OCI-LY7 (cell line): Measurements from ENCODE around the gene KPNA4. TPM values are rescaled to one million over a fixed set of nuclear protein-coding genes. Genes with fewer than 3 reads are reported as not detected.

Source experiments
- BruUV-seq: library from RNA; stranded (reverse); fragments of 400-500 nt; replicated peaks from 2 replicates; lab custom pipeline; 2021; lab: Mats Ljungman, UMichigan
- CTCF ChIA-PET: fragments of 300-600 bp; sonication (Branson Sonifier 250); formaldehyde crosslinking; loops from one replicate; lab custom pipeline; 2022; ENCODE audit warnings: antibody characterized with exemption; ENCODE audit not compliant: unreplicated experiment; lab: Charles Lee
- POLR2A ChIA-PET: fragments of 300-600 bp; sonication (Branson Sonifier 250); formaldehyde crosslinking; loops from one replicate; lab custom pipeline; 2022; ENCODE audit warnings: antibody characterized with exemption; lab: Charles Lee
- DNase-seq: peaks from one replicate; pipeline ENCODE4 v3.0.0-alpha.2; 2015; ENCODE audit warnings: low spot score
- H2AFZ ChIP-seq: fragments of 200-600 bp; sonication (generic), shearing (Covaris generic); 2 replicates; pipeline ENCODE4 v1.6.1; 2014; ENCODE audit warnings: mild to moderate bottlenecking, antibody characterized with exemption, low read length, moderate library complexity
- H3K27ac ChIP-seq: fragments of 200-600 bp; sonication (generic); 2 replicates; pipeline ENCODE4 v1.5.1; 2014; ENCODE audit warnings: mixed run types, low read depth, mild to moderate bottlenecking, moderate library complexity, low read length, inconsistent platforms; ENCODE audit not compliant: poor library complexity, severe bottlenecking
- H3K36me3 ChIP-seq: fragments of 200-600 bp; sonication (generic); 2 replicates; pipeline ENCODE4 v1.6.1; 2014; ENCODE audit warnings: mild to moderate bottlenecking, antibody characterized with exemption, low read length, moderate library complexity, mixed read lengths; ENCODE audit not compliant: insufficient read depth
- H3K4me1 ChIP-seq: fragments of 200-600 bp; sonication (generic); 2 replicates; pipeline ENCODE4 v1.5.1; 2014; ENCODE audit warnings: mild to moderate bottlenecking, low read length; ENCODE audit not compliant: insufficient read depth, poor library complexity, severe bottlenecking
- H3K4me2 ChIP-seq: fragments of 200-600 bp; sonication (generic); 2 replicates; pipeline ENCODE4 v1.6.1; 2014; ENCODE audit warnings: mild to moderate bottlenecking, low read length
- H3K4me3 ChIP-seq: fragments of 200-600 bp; sonication (generic); 2 replicates; pipeline ENCODE4 v1.5.1; 2014; ENCODE audit warnings: mild to moderate bottlenecking, low read depth, low read length; ENCODE audit not compliant: poor library complexity, severe bottlenecking
- H3K79me2 ChIP-seq: fragments of 200-600 bp; sonication (generic); 2 replicates; pipeline ENCODE4 v1.6.1; 2016; ENCODE audit warnings: low read depth, mild to moderate bottlenecking, low read length, moderate library complexity, mixed read lengths; ENCODE audit not compliant: insufficient read depth
- H3K9me2 ChIP-seq: fragments of 200-600 bp; sonication (generic); 2 replicates; pipeline ENCODE4 v1.6.1; 2016; ENCODE audit warnings: mild to moderate bottlenecking, low read length, mixed read lengths; ENCODE audit not compliant: insufficient read depth
- H3K9me3 ChIP-seq: fragments of 200-600 bp; sonication (generic); 2 replicates; pipeline ENCODE4 v1.6.1; 2014; ENCODE audit warnings: mild to moderate bottlenecking, mixed run types, low read length, mixed read lengths
- H4K20me1 ChIP-seq: fragments of 200-600 bp; sonication (generic); 2 replicates; pipeline ENCODE4 v1.6.1; 2014; ENCODE audit warnings: mild to moderate bottlenecking, antibody characterized with exemption, low read length, moderate library complexity, mixed read lengths; ENCODE audit not compliant: insufficient read depth
- EZH2phosphoT487 ChIP-seq: fragments of 200-600 bp; sonication (generic); IDR thresholded peaks from 2 replicates; pipeline ENCODE4 v1.6.1; 2018; ENCODE audit warnings: low read depth, borderline replicate concordance, mild to moderate bottlenecking, mixed run types, antibody characterized with exemption, low read length, moderate library complexity, mixed read lengths
- intact Hi-C: fragments of 100-400 bp; cut with micrococcal nuclease; formaldehyde crosslinking; loops from one replicate; pipeline ENCODE4 v1.10.0; 2022; ENCODE audit not compliant: unreplicated experiment
- total RNA-seq, 2 experiments: library from RNA; depleted of rRNA in 1 of 2; stranded (reverse); fragments of >200 nt in 1 of 2; shearing (Covaris generic) in 1 of 2; gene quantifications; 2 replicates each; pipeline ENCODE4 v1.2.3, GENCODE V29; 2014 to 2022
- TF ChIP-seq, protein P1 (sequence below): fragments of 200-600 bp; sonication (generic); conservative IDR thresholded peaks from 2 replicates; pipeline ENCODE4 v1.5.1; 2014; ENCODE audit warnings: mild to moderate bottlenecking, antibody characterized with exemption, low read length, moderate library complexity, mixed read lengths

Gene KPNA4
- total RNA-seq, 2 experiments from 2014 or later = 15.7 to 46.3 TPM

DNA sequence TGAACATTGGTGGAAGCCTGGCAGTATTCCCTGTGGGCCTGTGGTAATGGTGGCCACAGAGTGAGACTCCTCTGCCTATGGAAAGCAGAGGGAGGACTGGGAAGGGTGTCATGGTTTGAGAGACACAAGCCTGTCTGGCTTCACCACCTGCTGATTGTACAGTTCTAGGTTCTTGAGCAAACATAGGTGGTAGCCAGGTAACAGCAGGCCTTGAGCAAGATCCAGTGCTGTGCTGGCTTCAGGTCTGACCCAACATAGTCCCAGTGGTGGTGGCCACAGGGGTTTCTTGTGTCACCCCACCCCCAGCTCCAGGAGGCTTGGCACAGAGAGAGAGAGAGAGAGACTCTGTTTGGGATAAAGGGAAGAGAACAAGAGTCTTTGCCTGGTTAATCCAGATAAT lies 22.7 kb upstream of the KPNA4 start:
- H3K4me2 ChIP-seq = no peak overlapping the region
- ChIA-PET POLR2A (no interaction called here), CTCF (no interaction called here)
- no peaks in the 10 kb centered on the region for H3K4me1 ChIP-seq
- no peaks in the 10 kb centered on the region for H3K79me2 ChIP-seq
- no peaks in the 10 kb centered on the region for H3K9me3 ChIP-seq
- no peak overlapping the region for H3K4me3 ChIP-seq
- no peaks in the 10 kb centered on the region; the same call in 1 of the 2 replicates for H3K9me2 ChIP-seq
- no peak overlapping the region for H2AFZ ChIP-seq
- no TSS peak for BruUV-seq
- H3K36me3 ChIP-seq = no peaks in the 10 kb centered on the region
- TF ChIP-seq EZH2phosphoT487 = no peak
- no peak for DNase-seq
- no peak overlapping the region for H3K27ac ChIP-seq
- intact Hi-C loops = no loop called here
- no peaks in the 10 kb centered on the region for H4K20me1 ChIP-seq

DNA sequence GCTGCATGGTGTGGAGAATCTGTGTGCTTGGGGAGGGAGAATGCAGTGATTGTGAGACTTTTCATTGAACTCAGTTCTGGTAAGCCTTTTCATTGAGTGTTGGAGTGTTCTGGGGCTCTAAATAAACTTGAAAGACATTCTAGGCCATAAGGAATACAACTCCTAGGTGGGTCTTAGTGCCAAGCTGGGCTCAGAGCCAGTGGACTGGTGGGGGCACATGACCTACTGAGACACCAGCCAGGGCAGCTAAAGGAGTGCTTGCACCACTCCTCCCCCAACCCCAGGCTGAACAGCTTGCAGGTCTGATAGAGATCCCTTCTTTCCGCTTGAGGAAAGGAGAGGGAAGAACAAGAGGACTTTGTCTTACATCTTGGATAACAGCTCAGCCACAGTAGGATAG lies 21.7 kb upstream of the KPNA4 start:
- Histone ChIP-seq H3K4me3 (no peak overlapping the region), H3K4me2 (no peak overlapping the region), H3K9me2 (no peaks in the 10 kb centered on the region; the same call in 1 of the 2 replicates), H3K79me2 (no peaks in the 10 kb centered on the region), H3K27ac (no peak overlapping the region), H3K4me1 (no peaks in the 10 kb centered on the region), H4K20me1 (no peaks in the 10 kb centered on the region), H3K9me3 (no peaks in the 10 kb centered on the region), H2AFZ (no peak overlapping the region), H3K36me3 (no peaks in the 10 kb centered on the region)
- intact Hi-C loops = no loop called here
- POLR2A ChIA-PET = no interaction called here
- no TSS peak for BruUV-seq
- no peak for DNase-seq
- CTCF ChIA-PET = no interaction called here
- TF ChIP-seq, protein P1, sequence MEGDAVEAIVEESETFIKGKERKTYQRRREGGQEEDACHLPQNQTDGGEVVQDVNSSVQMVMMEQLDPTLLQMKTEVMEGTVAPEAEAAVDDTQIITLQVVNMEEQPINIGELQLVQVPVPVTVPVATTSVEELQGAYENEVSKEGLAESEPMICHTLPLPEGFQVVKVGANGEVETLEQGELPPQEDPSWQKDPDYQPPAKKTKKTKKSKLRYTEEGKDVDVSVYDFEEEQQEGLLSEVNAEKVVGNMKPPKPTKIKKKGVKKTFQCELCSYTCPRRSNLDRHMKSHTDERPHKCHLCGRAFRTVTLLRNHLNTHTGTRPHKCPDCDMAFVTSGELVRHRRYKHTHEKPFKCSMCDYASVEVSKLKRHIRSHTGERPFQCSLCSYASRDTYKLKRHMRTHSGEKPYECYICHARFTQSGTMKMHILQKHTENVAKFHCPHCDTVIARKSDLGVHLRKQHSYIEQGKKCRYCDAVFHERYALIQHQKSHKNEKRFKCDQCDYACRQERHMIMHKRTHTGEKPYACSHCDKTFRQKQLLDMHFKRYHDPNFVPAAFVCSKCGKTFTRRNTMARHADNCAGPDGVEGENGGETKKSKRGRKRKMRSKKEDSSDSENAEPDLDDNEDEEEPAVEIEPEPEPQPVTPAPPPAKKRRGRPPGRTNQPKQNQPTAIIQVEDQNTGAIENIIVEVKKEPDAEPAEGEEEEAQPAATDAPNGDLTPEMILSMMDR = no peak
- no peak for TF ChIP-seq EZH2phosphoT487

DNA sequence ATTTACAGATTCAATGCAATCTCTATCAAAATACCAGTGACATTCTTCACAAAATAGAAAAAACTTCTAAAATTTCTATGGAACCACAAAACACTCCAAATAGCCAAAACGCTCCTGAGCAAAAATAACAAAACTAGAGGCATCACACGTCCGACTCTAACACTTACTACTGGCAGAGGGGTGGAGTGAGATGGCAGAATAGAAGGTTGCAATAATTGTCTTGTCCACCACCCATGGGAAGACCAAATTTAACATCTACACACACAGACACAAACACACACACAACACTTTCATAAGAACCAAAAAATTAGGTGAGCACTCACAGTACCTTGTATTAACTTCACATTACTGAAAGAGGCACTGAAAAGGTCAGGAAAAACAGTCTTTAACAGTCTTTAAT lies 21.3 kb upstream of the KPNA4 start:
- CTCF ChIA-PET = no interaction called here

More for the DNA sequence above, 21.3 kb upstream of the KPNA4 start:
- Histone ChIP-seq H4K20me1 (no peaks in the 10 kb centered on the region), H3K27ac (no peak overlapping the region), H3K4me2 (no peak overlapping the region), H2AFZ (no peak overlapping the region), H3K4me1 (no peaks in the 10 kb centered on the region), H3K79me2 (no peaks in the 10 kb centered on the region), H3K9me2 (no peaks in the 10 kb centered on the region; the same call in 1 of the 2 replicates), H3K36me3 (no peaks in the 10 kb centered on the region), H3K4me3 (no peak overlapping the region), H3K9me3 (no peaks in the 10 kb centered on the region)
- POLR2A ChIA-PET = no interaction called here
- BruUV-seq = no TSS peak
- intact Hi-C loops = no loop called here
- TF ChIP-seq, protein P1 = no peak
- no peak for TF ChIP-seq EZH2phosphoT487
- DNase-seq = no peak
